ENCODE data around the gene CAMTA1.

Gene CAMTA1

DNA sequence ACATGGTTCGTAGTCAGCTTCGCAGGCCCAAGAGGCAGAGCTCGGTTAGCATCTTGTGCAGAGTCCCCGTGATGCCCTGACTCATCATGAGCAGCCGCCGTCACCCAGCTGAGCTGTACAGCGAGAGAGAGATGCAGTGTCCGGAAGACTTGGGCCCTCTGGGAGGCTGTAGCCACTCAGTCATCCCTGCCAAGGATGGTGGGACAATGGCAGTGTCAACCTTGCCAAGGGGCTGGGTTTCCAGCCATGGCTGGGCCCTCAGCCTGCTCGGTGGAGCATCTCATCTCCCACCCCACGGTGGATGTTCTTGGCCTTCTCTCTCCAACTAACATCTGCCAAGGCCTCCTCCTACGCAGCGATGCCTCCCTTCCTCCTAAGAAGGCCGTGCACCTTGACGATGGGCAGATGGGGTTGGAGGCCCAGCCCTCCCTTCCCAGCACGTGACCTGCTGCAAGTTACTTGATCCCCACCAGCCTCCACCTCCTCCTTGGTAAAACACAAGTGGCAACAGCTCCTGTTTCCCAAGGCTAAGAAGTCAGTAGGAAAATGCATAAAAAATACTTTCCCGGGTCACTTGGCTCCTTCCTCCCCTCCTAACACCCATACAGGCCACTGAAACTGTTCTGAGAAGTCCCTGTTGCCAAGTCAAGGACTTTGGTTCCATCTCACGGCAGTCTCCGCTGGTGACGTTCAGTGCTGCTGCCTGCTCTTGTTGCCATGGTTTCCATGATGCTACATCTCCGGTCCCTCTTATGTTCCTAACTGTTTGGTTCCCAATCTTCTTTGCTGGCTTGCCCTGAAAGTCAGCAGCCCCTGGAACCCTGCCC is 601.2 kb downstream of the CAMTA1 start:
- CTCF ChIA-PET: no interaction called here
- no peak for TF ChIP-seq CTCF (conservative IDR thresholded peaks at IDR 0.05; ENCODE audit: low read depth)
- POLR2A ChIA-PET (ENCODE audit: low non-redundant PET): no interaction called here
- no peak overlapping the region for H3K27ac ChIP-seq
- DNase-seq (ENCODE audit: low spot score): no peak

- POLR2A ChIA-PET (ENCODE audit: low non-redundant PET): no interaction called here
- no peak for TF ChIP-seq CTCF (conservative IDR thresholded peaks at IDR 0.05; ENCODE audit: low read depth)
- no peak overlapping the region for H3K27ac ChIP-seq
- CTCF ChIA-PET: no interaction called here
- peak; percentile 38 for DNase-seq (ENCODE audit: low spot score)
Measured at GRCh38 chr1:7387053-7387927, 602.0 kb downstream of the CAMTA1 start.

GRCh38 chr1:7388141-7388487 is 602.9 kb downstream of the CAMTA1 start:
- no peak for TF ChIP-seq CTCF (conservative IDR thresholded peaks at IDR 0.05; ENCODE audit: low read depth)
- no peak for DNase-seq (ENCODE audit: low spot score)
- ChIA-PET POLR2A (ENCODE audit: low non-redundant PET) (no interaction called here), CTCF (no interaction called here)
- peak overlapping the region; percentile 38; the same call in 1 of the 2 replicates for H3K27ac ChIP-seq

- ChIA-PET CTCF (interaction anchor here (0.7 kb wide), 1 partner anchor 352 kb away, joined by 3 read pairs; no protein-coding TSS in a partner anchor), POLR2A (ENCODE audit: low non-redundant PET) (no interaction called here)
- H3K27ac ChIP-seq: peak overlapping the region; percentile 38
- DNase-seq (ENCODE audit: low spot score): no peak
- TF ChIP-seq CTCF (conservative IDR thresholded peaks at IDR 0.05; ENCODE audit: low read depth): no peak
Measured at GRCh38 chr1:7388488-7389185, 603.4 kb downstream of the CAMTA1 start.

GRCh38 chr1:7389201-7389905 is 604.1 kb downstream of the CAMTA1 start:
- DNase-seq (ENCODE audit: low spot score): no peak
- ChIA-PET CTCF (interaction anchor here (0.7 kb wide), 1 partner anchor 353 kb away, joined by 3 read pairs; no protein-coding TSS in a partner anchor), POLR2A (ENCODE audit: low non-redundant PET) (no interaction called here)
- H3K27ac ChIP-seq: peak overlapping the region; percentile 38
- no peak for TF ChIP-seq CTCF (conservative IDR thresholded peaks at IDR 0.05; ENCODE audit: low read depth)
